ENCODE data around the gene CARD14. TPM values are rescaled to one million over a fixed set of nuclear protein-coding genes. Genes with fewer than 3 reads are reported as not detected.

CARD14 gene
- total and polyA plus RNA-seq, 2 of the 13 experiments (the other 11 are each of a cell fraction or from before 2014, with no cell fraction given), result 0.11 TPM; not detected in 1

DNA sequence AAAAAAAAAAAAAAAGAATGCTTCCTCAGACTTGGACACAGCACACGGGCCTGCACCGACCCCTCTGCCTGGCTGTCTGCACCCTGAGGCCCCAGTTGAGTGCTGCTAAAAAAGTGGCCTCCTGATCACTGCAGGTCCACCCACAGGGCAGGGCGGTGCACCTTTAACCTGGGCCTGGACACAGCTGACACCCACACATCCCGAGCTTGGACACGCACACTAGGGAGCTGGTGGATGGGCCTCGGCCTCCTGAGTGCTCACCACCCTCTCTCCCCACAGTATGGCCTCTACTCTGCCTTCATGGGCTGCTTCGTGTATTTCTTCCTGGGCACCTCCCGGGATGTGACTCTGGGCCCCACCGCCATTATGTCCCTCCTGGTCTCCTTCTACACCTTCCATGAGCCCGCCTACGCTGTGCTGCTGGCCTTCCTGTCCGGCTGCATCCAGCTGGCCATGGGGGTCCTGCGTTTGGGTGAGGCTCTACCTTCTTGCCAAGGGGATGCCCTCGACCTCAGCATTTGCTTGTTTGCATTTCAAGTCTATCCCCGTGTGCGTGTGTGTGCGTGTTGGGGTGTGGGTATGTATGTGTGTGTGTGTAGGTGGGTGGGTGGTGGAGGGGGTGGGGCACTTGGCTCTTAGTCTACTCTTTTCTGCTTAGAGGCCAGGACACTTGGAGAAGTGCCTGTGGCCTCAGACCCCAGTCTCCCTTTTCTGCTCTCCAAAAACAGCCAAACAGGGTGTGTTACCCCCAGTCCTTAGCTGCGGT, 52.7 kb downstream of the CARD14 start:
- Histone ChIP-seq H3K4me3 (replicated peaks in 1 of 3; ENCODE audit: insufficient read depth in 1 of 3, low read depth in 2 of 3, low read length in 3 of 3) (no peak overlapping the region), H3K27me3 (ENCODE audit: control insufficient read depth in 1 of 2, insufficient read depth in 2 of 2, low read length in 2 of 2) (no peaks in the 10 kb centered on the region), H3K9me3 (ENCODE audit: low read length) (no peaks in the 10 kb centered on the region), H2AFZ (ENCODE audit: low read length) (no peak overlapping the region), H3K79me2 (ENCODE audit: insufficient read depth, low read length) (peaks cover 9% of the 10 kb centered on the region), H3K4me1 (ENCODE audit: insufficient read depth, low read length) (peaks cover 26% of the 10 kb centered on the region), H4K20me1 (ENCODE audit: insufficient read depth, low read length) (no peaks in the 10 kb centered on the region), H3K27ac (ENCODE audit: extremely low read length, insufficient read depth, low read length) (no peak overlapping the region), H3K9ac (ENCODE audit: insufficient read depth, low read depth, low read length) (no peak overlapping the region), H3K36me3 (replicated peaks in 1 of 2; ENCODE audit: control insufficient read depth in 1 of 2, insufficient read depth in 2 of 2, low read length in 2 of 2) (peaks cover 0 to 1% of the 10 kb centered on the region in 2 experiments; a peak in 2 of 5 replicates), H3K4me2 (ENCODE audit: low read depth, low read length) (no peak overlapping the region)
- TF ChIP-seq, protein P1, sequence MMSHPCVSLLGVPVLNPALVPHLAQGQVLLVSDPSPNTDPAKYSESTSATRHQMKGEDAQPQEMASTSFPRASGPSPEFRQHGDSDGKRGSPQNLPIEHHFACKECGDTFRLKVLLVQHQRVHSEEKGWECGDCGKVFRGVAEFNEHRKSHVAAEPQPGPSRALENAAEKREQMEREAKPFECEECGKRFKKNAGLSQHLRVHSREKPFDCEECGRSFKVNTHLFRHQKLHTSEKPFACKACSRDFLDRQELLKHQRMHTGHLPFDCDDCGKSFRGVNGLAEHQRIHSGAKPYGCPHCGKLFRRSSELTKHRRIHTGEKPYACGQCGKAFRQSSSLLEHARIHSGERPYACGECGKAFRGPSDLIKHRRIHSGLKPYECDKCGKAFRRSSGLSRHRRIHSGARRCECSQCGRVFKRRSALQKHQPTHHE (CRISPR knock-in tag; IDR thresholded peaks at IDR 0.05; ENCODE audit: borderline replicate concordance), result no peak
- TF ChIP-seq ZNF547 (CRISPR knock-in tag; IDR thresholded peaks at IDR 0.05), result no peak
- no peak for TF ChIP-seq GTF3A (CRISPR knock-in tag; conservative IDR thresholded peaks at IDR 0.05)
- no peak for TF ChIP-seq ZNF746 (CRISPR knock-in tag; IDR thresholded peaks at IDR 0.05)
- TF ChIP-seq ADNP (CRISPR knock-in tag; IDR thresholded peaks at IDR 0.05), result no peak
- TF ChIP-seq, protein P2, sequence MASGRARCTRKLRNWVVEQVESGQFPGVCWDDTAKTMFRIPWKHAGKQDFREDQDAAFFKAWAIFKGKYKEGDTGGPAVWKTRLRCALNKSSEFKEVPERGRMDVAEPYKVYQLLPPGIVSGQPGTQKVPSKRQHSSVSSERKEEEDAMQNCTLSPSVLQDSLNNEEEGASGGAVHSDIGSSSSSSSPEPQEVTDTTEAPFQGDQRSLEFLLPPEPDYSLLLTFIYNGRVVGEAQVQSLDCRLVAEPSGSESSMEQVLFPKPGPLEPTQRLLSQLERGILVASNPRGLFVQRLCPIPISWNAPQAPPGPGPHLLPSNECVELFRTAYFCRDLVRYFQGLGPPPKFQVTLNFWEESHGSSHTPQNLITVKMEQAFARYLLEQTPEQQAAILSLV (CRISPR knock-in tag; IDR thresholded peaks at IDR 0.05; ENCODE audit: borderline replicate concordance), result no peak
- no peak for TF ChIP-seq ELF3 (CRISPR knock-in tag; IDR thresholded peaks at IDR 0.05)
- TF ChIP-seq HNF4G (IDR thresholded peaks at IDR 0.05; ENCODE audit: borderline replicate concordance, low read depth, low read length), result no peak
- TF ChIP-seq HNF4G (CRISPR knock-in tag; IDR thresholded peaks at IDR 0.05; ENCODE audit: borderline replicate concordance, low read depth), result no peak
- TF ChIP-seq CCDC6 (CRISPR knock-in tag; IDR thresholded peaks at IDR 0.05), result no peak
- TF ChIP-seq MIER2 (CRISPR knock-in tag; IDR thresholded peaks at IDR 0.05), result no peak
- TF ChIP-seq, protein P3, sequence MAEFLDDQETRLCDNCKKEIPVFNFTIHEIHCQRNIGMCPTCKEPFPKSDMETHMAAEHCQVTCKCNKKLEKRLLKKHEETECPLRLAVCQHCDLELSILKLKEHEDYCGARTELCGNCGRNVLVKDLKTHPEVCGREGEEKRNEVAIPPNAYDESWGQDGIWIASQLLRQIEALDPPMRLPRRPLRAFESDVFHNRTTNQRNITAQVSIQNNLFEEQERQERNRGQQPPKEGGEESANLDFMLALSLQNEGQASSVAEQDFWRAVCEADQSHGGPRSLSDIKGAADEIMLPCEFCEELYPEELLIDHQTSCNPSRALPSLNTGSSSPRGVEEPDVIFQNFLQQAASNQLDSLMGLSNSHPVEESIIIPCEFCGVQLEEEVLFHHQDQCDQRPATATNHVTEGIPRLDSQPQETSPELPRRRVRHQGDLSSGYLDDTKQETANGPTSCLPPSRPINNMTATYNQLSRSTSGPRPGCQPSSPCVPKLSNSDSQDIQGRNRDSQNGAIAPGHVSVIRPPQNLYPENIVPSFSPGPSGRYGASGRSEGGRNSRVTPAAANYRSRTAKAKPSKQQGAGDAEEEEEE (CRISPR knock-in tag; IDR thresholded peaks at IDR 0.05; ENCODE audit: borderline replicate concordance), result no peak
- TF ChIP-seq SP4 (CRISPR knock-in tag; IDR thresholded peaks at IDR 0.05), result no peak
- TF ChIP-seq MAFG (CRISPR knock-in tag; IDR thresholded peaks at IDR 0.05), result no peak
- TF ChIP-seq, protein P4, sequence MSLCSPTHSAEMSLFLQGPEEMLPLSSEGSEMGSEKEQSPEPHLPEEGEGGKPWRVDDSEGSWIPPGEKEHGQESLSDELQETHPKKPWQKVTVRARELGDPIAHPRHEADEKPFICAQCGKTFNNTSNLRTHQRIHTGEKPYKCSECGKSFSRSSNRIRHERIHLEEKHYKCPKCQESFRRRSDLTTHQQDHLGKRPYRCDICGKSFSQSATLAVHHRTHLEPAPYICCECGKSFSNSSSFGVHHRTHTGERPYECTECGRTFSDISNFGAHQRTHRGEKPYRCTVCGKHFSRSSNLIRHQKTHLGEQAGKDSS (CRISPR knock-in tag; IDR thresholded peaks at IDR 0.05; ENCODE audit: borderline replicate concordance, low read depth), result no peak
- no TSS peak for BruUV-seq (replicated peaks)
- in situ Hi-C loops (cut with HindIII; ENCODE audit: extremely low pct_ligation_motif_present, low pct_unique_long_range_greater_than_20kb) (no loop called here), intact Hi-C loops (cut with micrococcal nuclease; ENCODE audit: unreplicated experiment) (no loop called here)
- WGBS (ENCODE audit: low lambda C conversion rate), result 93% methylated on average over 18 of the region's 18 CpGs
- FAIRE-seq (no peak), DNase-seq (ENCODE audit: low spot score) (no peak), ATAC-seq (no peak)
- ChIA-PET CTCF (ENCODE audit: low intra/inter-chr PET ratio, low total read pairs) (no interaction called here), POLR2A (no interaction called here)
